Dermis microvascular lymphatic vessel endothelial cell (primary cell): ENCODE data around the gene TRAPPC10. TPM values are rescaled to one million over a fixed set of nuclear protein-coding genes. Genes with fewer than 3 reads are reported as not detected.
A peak's percentile ranks its signal among the peaks of the same experiment; 100 is the strongest.

Source experiments
- DNase-seq, 2 donors: peaks; one replicate each; pipeline versions ENCODE4 v3.0.0 to v3.0.0-alpha.2; 2010; ENCODE audit warnings: low read depth in 2 of 2
- total RNA-seq: library from RNA; depleted of rRNA; stranded (reverse); fragments of >200 nt; gene quantifications from 2 replicates; pipeline ENCODE4 v1.2.1, GENCODE V29; 2014

Gene TRAPPC10
- total RNA-seq, 1 donor from 2014 or later, result 16.7 TPM

- DNase-seq, result no peak
Observed at GRCh38 chr21:44067011-44067839, 55.1 kb downstream of the TRAPPC10 start.

DNA sequence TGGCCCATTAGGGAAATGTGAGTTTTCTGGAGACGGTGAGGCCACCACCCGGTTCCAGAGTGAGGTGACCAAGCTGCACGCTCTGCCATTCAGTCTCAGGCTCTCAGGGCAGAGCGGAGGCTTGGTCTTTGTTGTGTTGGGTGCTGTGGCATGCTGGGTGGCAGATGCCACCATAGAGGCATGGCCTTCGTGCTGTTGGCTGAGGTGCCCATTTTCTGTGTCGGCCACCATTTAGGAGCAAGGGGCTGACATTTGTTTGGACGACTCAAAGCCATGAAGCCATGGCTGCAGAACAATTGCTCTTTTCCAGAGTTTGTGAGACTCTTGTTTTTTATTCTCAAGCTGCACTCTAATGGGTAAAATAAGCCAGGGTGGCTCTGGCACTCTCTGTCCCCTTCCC lies 58.3 kb downstream of the TRAPPC10 start:
- no peak for DNase-seq

DNA sequence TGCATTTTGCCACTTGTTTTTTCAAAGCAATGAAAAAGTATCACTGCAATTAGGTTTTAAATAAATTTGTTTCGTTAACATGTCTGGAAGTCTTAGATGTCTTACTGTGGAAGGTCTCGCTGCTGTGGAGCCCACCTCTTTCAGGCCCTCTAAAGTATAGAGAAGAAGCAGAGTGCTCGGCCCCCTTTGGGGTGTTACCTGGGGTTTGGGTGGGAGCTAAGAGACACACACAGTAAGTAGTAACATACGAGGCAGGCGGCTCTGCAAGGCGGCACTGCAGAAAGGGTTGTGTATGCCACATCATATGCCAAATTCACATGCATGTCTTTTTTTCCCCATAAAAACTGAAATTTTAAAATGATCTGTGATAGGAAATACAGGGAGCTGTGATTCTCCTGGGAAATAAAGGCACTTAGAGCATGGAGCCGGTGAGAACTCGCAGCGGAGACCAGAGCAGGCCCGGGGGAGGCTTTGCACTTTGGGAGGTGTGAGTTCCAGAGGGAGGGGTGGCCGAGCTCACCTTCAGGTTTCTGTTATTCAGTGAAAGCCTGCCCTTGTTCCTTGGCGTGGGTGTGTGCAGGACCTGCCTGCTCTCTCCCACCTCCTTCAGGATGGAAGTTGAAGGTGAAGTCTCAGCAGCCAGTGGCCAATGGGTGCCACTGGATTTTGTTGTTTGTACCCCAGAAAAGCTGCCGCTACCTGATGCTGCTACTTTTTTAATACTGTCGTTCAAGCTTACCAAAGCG lies 59.4 kb downstream of the TRAPPC10 start:
- no peak for DNase-seq

DNA sequence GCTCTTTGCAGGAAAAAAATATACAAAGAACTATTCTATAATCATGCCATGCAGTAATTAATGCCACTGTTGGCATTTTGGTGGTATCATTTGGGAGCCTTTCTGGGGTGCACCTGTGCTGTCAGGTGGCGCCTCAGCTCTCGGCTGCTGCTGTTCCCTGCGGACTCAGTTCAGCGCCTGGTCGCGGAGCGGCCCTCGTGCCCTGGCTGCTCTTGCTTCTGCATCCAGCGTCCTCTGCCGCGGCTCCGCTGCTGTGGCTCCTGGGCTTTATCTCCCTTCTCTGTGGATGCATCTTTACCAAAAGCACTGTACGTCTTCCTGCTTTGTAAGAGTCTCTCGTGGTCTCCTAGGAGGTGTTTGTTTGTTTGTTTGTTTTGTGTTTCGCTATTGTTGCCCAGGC lies 60.0 kb downstream of the TRAPPC10 start:
- no peak for DNase-seq

- no peak for DNase-seq
Observed at GRCh38 chr21:44074315-44074958, 62.3 kb downstream of the TRAPPC10 start.

- no peak for DNase-seq
Observed at GRCh38 chr21:44076316-44076715, 64.2 kb downstream of the TRAPPC10 start.

GRCh38 chr21:44078411-44078981 lies 66.4 kb downstream of the TRAPPC10 start:
- no peak for DNase-seq

GRCh38 chr21:44079446-44079845 lies 67.3 kb downstream of the TRAPPC10 start:
- DNase-seq, result no peak

DNA sequence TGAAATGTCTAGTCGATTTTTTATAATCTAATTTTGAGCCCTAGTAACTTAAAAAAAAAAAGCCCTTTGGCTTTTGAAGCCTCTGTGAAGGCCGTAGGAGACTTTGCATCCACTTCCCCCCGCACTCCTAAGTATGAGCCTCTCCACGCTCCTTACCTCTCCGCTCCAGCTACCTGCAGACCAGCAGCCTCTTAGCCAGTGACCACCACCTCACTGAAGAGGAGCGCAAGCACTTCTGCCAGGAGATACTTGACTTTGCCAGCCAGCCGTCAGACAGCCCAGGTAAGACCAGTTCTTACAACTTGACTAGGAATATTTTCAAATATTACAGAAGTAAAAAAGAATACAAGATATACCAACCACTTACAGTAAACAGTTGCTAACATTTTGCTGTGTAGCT lies 67.7 kb downstream of the TRAPPC10 start:
- DNase-seq, result no peak

DNA sequence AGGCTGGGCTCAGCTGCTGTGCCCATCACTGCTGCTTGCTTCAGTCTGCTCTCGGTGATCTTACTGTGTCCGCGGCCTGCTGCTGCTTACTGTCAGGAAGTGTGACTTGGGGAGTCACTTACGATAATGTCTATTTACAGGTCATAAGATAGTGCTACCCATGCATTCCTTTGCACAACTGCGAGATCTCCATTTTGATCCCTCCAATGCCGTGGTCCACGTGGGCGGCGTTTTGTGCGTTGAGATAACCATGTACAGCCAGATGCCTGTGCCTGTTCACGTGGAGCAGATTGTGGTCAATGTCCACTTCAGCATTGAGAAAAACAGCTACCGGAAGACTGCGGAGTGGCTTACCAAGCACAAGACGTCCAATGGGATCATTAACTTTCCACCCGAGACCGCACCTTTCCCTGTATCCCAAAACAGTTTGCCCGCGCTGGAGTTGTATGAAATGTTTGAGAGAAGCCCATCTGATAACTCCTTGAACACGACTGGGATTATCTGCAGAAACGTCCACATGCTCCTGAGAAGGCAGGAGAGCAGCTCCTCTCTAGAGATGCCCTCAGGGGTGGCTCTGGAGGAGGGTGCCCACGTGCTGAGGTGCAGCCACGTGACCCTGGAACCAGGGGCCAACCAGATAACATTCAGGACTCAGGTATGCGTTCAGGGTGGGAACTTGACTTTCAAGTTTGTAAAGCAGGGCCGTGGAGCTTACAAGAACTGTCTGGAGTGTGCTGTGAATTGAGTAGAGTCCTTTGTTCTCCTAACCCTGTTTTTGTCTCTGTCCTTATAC lies 70.7 kb downstream of the TRAPPC10 start:
- DNase-seq, result peak in 1 of 2 donors; percentile 15

GRCh38 chr21:44083631-44084291 lies 71.7 kb downstream of the TRAPPC10 start:
- peak; percentile 88 to 93 for DNase-seq

DNA sequence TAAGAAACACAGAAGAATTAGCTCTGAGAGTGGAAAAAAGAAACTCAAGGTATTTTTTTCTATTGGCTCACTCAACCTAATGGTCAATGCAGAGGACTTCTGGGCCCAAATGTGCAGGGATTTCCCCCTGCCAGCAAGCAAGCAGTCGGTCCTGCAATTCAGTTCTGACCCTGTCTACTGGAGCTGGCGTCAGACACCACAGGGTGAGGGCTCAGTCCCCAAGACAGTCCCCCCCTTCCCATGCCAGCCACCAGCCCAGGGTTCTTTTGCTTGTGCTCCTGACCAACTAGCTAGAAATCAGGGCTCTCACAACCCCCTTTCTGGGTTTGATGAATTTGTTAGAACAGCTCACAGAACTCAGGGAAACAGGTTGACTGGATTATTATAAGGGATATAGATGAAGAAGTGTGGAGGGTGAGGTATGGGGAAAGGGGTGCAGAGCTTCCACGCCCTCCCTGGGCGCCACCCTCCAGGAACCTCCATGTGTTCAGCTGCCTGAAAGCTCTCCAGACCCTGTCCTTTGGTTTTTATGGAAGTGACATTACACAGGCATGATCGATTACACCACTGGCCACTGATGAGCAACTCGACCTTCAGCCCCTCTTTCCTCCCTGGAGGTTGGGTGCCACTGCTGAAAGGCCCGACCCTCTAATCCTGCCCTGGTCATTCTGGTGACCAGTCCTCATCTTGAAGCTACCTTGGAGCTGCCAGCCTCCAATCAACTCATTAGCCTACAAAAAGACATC lies 72.6 kb downstream of the TRAPPC10 start:
- DNase-seq, result peak in 1 of 2 donors; percentile 25

- DNase-seq, result peak in 1 of 2 donors; percentile 14
Observed at GRCh38 chr21:44085491-44086321, 73.6 kb downstream of the TRAPPC10 start.

GRCh38 chr21:44086636-44087425 lies 74.7 kb downstream of the TRAPPC10 start:
- DNase-seq, result no peak

DNA sequence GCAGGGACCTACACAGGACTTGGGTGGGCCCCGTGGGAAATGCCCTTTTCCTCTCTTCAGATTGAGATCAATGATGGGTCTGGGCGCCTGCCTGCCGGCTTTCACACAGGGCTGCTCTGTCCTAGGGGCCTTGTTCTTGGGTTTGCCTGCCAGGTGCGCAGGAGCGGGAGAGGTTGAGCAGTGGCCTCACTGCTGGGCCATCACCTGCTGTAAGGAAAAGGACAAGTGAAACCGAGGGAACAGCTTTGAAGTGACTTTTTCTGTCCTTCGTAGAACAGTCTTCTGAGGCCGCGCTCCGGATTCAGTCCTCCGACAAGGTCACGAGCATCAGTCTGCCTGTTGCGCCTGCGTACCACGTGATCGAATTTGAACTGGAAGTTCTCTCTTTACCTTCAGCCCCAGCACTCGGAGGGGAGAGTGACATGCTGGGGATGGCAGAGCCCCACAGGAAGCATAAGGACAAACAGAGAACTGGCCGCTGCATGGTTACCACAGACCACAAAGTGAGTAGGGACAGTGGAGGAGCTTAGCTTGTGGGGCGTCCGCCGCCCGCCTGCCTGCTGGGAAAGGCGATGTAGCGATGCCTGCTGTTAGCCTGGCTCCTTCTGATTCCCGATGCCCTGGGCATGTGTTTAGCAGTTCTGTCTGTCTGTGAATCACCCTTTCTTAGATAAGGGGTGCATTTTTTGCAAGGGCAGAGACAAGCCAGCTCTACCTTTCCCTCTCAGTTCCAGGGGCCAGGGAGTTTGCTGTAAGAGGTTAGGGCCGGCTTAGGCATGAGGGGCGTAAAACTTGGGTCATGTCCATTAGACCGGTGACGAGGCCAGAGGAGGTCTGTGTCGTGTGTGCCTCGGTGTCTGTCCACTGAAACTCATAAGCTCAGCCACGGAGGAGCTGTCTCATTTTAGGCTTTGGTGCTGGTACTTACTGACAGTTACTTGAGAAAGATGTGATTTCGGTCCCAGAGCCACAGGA lies 75.6 kb downstream of the TRAPPC10 start:
- DNase-seq, result no peak

DNA sequence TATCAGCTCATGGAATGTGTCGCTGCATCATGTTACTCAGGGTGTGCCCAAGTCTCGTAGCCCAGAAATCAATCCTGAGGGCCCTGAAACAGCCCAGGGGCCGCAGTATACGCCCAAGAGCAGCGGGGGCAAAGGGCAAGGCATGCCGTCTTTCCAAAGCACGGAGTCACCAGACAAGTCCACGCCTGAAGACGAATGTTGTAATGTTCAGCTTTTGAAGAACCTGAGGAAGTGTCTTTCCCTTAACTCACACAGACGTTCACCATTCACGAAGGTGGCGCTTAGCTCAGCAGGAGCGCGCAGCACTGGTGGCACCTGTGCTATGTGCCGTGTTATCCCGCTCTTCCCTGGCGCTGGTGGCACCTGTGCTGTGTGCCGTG lies 76.3 kb downstream of the TRAPPC10 start:
- no peak for DNase-seq
